ENCODE data around the gene GMDS. TPM values are rescaled to one million over a fixed set of nuclear protein-coding genes. Genes with fewer than 3 reads are reported as not detected.

Gene GMDS
- total and polyA plus RNA-seq, 2 of the 8 experiments (the other 6 are each of a cell fraction or from before 2014, with no cell fraction given), result 16.8 to 50.0 TPM

DNA sequence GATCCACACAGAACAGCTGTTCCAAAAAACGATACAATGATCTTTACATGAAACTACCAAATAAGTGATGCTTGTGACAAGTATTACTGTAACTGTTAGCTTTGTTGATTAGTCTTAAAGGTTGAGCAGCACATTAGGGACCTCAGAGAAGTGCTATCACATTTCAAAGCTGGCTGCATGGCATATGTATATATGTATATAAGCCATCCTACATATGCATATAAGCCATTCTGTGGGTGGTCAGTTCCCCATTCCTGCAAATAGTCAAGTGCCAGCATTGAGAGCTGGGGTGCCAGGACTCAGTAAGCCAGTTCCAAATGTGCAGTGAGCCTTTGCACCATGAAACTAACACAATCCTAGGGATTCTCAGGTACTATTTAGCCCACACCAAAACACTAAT, 339.4 kb downstream of the GMDS start (continued):
- TF ChIP-seq CHD7 (IDR thresholded peaks at IDR 0.05; ENCODE audit: insufficient replicate concordance, low read length) (no peak), RAD21 (IDR thresholded peaks at IDR 0.05 in 1 of 2, conservative IDR thresholded peaks at IDR 0.05 in 1 of 2; ENCODE audit: low read depth in 2 of 2, low read length in 2 of 2) (no peak), BRCA1 (IDR thresholded peaks at IDR 0.05; ENCODE audit: low read depth, low read length) (no peak), JUND (IDR thresholded peaks at IDR 0.05; ENCODE audit: low read length) (no peak), SP4 (IDR thresholded peaks at IDR 0.05; ENCODE audit: low read length) (no peak), TAF7 (optimal IDR thresholded peaks at IDR 0.05; ENCODE audit: borderline replicate concordance, low read depth, low read length) (no peak), JUN (IDR thresholded peaks at IDR 0.05; ENCODE audit: low read depth, low read length) (no peak)
